GM12878 (cell line): ENCODE measurements around the gene MSI2.

Source experiments
- ASH2L ChIP-seq: fragments of 300-600, 200-600 bp; sonication (generic); IDR thresholded peaks from 2 replicates; pipeline ENCODE4 v1.6.1; 2017; ENCODE audit warnings: low read depth, mild to moderate bottlenecking, borderline replicate concordance
- BRCA1 ChIP-seq: IDR thresholded peaks from 2 replicates; pipeline ENCODE4 v1.6.1; 2011; ENCODE audit warnings: low read depth, low read length, improper control_type of control experiment
- CBX3 ChIP-seq: fragments of 200-600 bp; sonication (generic); IDR thresholded peaks from 2 replicates; pipeline ENCODE4 v1.6.1; 2016; ENCODE audit warnings: low read depth, borderline replicate concordance
- FOS ChIP-seq: IDR thresholded peaks from 3 replicates; pipeline ENCODE4 v1.6.1; 2011; ENCODE audit warnings: borderline replicate concordance; ENCODE audit not compliant: insufficient read length; ENCODE audit errors: extremely low read depth
- MXI1 ChIP-seq: fragments of 150-350 bp; IDR thresholded peaks from 2 replicates; pipeline ENCODE4 v1.6.1; 2011; ENCODE audit warnings: low read depth, mild to moderate bottlenecking, inconsistent platforms, low read length, improper control_type of control experiment
- NRF1 ChIP-seq: conservative IDR thresholded peaks from 2 replicates; pipeline ENCODE4 v1.6.1; 2011; ENCODE audit warnings: mild to moderate bottlenecking, low read depth, low read length, improper control_type of control experiment
- PAX8 ChIP-seq: fragments of 450-650 bp; IDR thresholded peaks from 2 replicates; pipeline ENCODE4 v1.6.1; 2017; ENCODE audit warnings: mild to moderate bottlenecking, moderate library complexity
- PBX3 ChIP-seq: IDR thresholded peaks from 2 replicates; pipeline ENCODE4 v1.6.1; 2011; ENCODE audit warnings: mild to moderate bottlenecking, low read depth, low read length, moderate library complexity; ENCODE audit not compliant: insufficient replicate concordance
- POLR2A ChIP-seq: IDR thresholded peaks from 2 replicates; pipeline ENCODE4 v1.6.1; 2011; ENCODE audit warnings: low read depth, mild to moderate bottlenecking, low read length
- POLR2AphosphoS5 ChIP-seq: IDR thresholded peaks from 2 replicates; pipeline ENCODE4 v1.6.1; 2011; ENCODE audit warnings: mild to moderate bottlenecking, low read length, inconsistent platforms
- ZNF24 ChIP-seq: fragments of 450-650 bp; IDR thresholded peaks from 2 replicates; pipeline ENCODE4 v1.6.1; 2017; ENCODE audit warnings: antibody characterized with exemption, mild to moderate bottlenecking
- TF ChIP-seq, protein P1 (sequence below): fragments of 450-650 bp; IDR thresholded peaks from 2 replicates; pipeline ENCODE4 v1.6.1; 2017; ENCODE audit warnings: mild to moderate bottlenecking
- TF ChIP-seq, protein P2 (sequence below), 3 experiments: IDR thresholded peaks in 2 of 3; conservative IDR thresholded peaks in 1 of 3; 2 replicates each; pipeline ENCODE4 v1.5.1; 2011; ENCODE audit warnings: low read depth in 3 of 3, low read length in 3 of 3, mild to moderate bottlenecking in 3 of 3, control low read depth in 2 of 3, moderate library complexity in 2 of 3, inconsistent platforms in 1 of 3, mixed read lengths in 1 of 3; ENCODE audit not compliant: control insufficient read depth in 2 of 3, insufficient read depth in 1 of 3; ENCODE audit errors: extremely low read depth in 1 of 3
- TF ChIP-seq, protein P3 (sequence below): IDR thresholded peaks from 2 replicates; pipeline ENCODE4 v1.6.1; 2011; ENCODE audit warnings: low read depth, low read length, improper control_type of control experiment, borderline replicate concordance

DNA sequence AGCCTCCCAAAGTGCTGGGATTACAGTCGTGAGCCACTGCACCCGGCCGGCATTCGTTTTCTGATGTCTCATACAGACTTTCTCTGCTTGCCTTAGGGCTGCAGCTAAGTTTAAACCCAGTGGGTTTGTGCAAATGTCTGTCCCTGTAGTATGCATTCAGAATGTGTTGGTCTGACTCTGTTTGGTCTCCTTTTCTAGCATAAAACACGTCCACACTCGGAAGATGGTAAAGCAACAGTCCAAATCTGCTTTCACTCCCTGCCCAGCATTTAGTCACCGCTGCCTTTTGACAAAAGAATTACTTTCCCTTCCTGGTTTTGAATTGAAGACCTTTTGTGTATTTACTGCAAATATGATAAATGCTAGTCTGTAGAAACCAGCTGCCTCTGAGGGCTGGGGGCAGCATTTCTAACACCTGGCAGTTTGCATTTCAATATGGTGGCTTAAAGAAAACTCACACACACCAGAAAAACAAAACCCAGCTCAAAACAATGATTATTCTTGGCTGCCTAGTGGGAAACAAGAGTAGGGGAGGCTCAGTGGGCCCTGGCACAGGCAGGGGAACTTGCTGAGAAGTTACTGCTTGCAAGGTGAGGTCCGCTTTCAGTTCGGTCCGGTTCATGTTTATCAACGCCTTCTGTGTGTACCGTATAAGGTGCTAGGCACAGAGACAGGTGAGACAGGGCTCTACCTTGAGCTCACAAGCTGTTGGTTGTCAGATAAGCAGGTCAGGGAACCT lies 56.9 kb downstream of the MSI2 start:
- TF ChIP-seq, protein P1, sequence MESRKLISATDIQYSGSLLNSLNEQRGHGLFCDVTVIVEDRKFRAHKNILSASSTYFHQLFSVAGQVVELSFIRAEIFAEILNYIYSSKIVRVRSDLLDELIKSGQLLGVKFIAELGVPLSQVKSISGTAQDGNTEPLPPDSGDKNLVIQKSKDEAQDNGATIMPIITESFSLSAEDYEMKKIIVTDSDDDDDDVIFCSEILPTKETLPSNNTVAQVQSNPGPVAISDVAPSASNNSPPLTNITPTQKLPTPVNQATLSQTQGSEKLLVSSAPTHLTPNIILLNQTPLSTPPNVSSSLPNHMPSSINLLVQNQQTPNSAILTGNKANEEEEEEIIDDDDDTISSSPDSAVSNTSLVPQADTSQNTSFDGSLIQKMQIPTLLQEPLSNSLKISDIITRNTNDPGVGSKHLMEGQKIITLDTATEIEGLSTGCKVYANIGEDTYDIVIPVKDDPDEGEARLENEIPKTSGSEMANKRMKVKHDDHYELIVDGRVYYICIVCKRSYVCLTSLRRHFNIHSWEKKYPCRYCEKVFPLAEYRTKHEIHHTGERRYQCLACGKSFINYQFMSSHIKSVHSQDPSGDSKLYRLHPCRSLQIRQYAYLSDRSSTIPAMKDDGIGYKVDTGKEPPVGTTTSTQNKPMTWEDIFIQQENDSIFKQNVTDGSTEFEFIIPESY, result no peak
- no peak for TF ChIP-seq PBX3
- no peak for TF ChIP-seq NRF1
- TF ChIP-seq, protein P2, sequence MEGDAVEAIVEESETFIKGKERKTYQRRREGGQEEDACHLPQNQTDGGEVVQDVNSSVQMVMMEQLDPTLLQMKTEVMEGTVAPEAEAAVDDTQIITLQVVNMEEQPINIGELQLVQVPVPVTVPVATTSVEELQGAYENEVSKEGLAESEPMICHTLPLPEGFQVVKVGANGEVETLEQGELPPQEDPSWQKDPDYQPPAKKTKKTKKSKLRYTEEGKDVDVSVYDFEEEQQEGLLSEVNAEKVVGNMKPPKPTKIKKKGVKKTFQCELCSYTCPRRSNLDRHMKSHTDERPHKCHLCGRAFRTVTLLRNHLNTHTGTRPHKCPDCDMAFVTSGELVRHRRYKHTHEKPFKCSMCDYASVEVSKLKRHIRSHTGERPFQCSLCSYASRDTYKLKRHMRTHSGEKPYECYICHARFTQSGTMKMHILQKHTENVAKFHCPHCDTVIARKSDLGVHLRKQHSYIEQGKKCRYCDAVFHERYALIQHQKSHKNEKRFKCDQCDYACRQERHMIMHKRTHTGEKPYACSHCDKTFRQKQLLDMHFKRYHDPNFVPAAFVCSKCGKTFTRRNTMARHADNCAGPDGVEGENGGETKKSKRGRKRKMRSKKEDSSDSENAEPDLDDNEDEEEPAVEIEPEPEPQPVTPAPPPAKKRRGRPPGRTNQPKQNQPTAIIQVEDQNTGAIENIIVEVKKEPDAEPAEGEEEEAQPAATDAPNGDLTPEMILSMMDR (IDR thresholded peaks at IDR 0.05 in 2 of 3, conservative IDR thresholded peaks at IDR 0.05 in 1 of 3; ENCODE audit: control insufficient read depth in 2 of 3, extremely low read depth in 1 of 3, insufficient read depth in 1 of 3, low read depth in 3 of 3, low read length in 3 of 3), result no peak
- TF ChIP-seq POLR2A, result no peak
- TF ChIP-seq POLR2AphosphoS5, result no peak
- TF ChIP-seq BRCA1, result no peak
- TF ChIP-seq ASH2L, result no peak
- no peak for TF ChIP-seq CBX3
- TF ChIP-seq FOS, result no peak
- no peak for TF ChIP-seq MXI1
- TF ChIP-seq ZNF24, result no peak
- TF ChIP-seq PAX8, result no peak
- TF ChIP-seq, protein P3, sequence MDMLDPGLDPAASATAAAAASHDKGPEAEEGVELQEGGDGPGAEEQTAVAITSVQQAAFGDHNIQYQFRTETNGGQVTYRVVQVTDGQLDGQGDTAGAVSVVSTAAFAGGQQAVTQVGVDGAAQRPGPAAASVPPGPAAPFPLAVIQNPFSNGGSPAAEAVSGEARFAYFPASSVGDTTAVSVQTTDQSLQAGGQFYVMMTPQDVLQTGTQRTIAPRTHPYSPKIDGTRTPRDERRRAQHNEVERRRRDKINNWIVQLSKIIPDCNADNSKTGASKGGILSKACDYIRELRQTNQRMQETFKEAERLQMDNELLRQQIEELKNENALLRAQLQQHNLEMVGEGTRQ, result no peak
